Measurements from ENCODE around the gene DPEP3.

DNA sequence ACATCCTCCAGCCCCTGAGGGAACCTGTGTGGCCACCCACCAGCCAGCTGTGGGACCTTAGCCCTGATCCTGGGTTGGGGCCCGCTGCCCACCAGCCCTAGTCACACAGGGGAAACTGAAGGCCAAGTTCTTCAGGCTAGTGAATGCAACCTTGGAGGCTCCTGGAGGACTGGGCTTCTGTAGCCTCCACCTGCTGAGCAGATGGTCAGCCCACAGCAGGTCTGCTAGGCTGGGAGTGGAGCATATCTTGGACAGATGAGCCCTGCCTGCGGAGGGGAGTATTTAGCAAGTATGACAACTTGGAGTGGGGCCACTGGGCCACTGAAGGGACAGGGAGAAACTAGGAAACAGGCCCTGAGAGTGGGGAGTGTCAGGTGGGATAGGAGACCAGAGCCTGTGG is 4.1 kb downstream of the DPEP3 start:
- TF ChIP-seq YY1 (IDR thresholded peaks at IDR 0.05; ENCODE audit: insufficient read depth, insufficient read length) (no peak), ZNF274 (IDR thresholded peaks at IDR 0.05; ENCODE audit: low read depth, low read length) (no peak), SUZ12 (IDR thresholded peaks at IDR 0.05; ENCODE audit: extremely low read depth, insufficient read depth, insufficient read length) (no peak)
